H9 (cell line): ENCODE measurements around the gene MTA1. TPM values are rescaled to one million over a fixed set of nuclear protein-coding genes. Genes with fewer than 3 reads are reported as not detected.
A peak's percentile ranks its signal among the peaks of the same experiment; 100 is the strongest.

Experiments
- DNase-seq: peaks from one replicate; pipeline ENCODE4 v3.0.0-alpha.2; 2017
- H2AFZ ChIP-seq: one replicate; pipeline ENCODE4 v1.6.1; 2013; ENCODE audit warnings: mild to moderate bottlenecking, low read length, control low read depth, moderate library complexity
- H2AK5ac ChIP-seq: 2 replicates; pipeline ENCODE4 v1.6.1; 2013; ENCODE audit warnings: low read length, control low read depth, mixed read lengths; ENCODE audit not compliant: insufficient read length
- H2BK120ac ChIP-seq: one replicate; pipeline ENCODE4 v1.6.1; 2013; ENCODE audit warnings: low read depth, mild to moderate bottlenecking, low read length, control low read depth, inconsistent platforms; ENCODE audit not compliant: poor library complexity, severe bottlenecking
- H2BK12ac ChIP-seq: 2 replicates; pipeline ENCODE4 v1.6.1; 2013; ENCODE audit warnings: low read length, control low read depth, mixed read lengths, low read depth; ENCODE audit not compliant: insufficient read length
- H2BK15ac ChIP-seq: 2 replicates; pipeline ENCODE4 v1.6.1; 2013; ENCODE audit warnings: low read depth, low read length, control low read depth
- H2BK20ac ChIP-seq: one replicate; pipeline ENCODE4 v1.6.1; 2013; ENCODE audit warnings: low read depth, mild to moderate bottlenecking, low read length, control low read depth, inconsistent platforms; ENCODE audit not compliant: poor library complexity, severe bottlenecking
- H2BK5ac ChIP-seq: 2 replicates; pipeline ENCODE4 v1.6.1; 2013; ENCODE audit warnings: low read length, control low read depth, mixed read lengths; ENCODE audit not compliant: insufficient read length
- H3K14ac ChIP-seq: 2 replicates; pipeline ENCODE4 v1.6.1; 2013; ENCODE audit warnings: low read length, control low read depth; ENCODE audit not compliant: insufficient read depth
- H3K18ac ChIP-seq: 2 replicates; pipeline ENCODE4 v1.6.1; 2013; ENCODE audit warnings: low read depth, mild to moderate bottlenecking, mixed read lengths, low read length, control low read depth; ENCODE audit not compliant: insufficient read length
- H3K23ac ChIP-seq: 2 replicates; pipeline ENCODE4 v1.6.1; 2013; ENCODE audit warnings: low read length, control low read depth, mixed read lengths, low read depth; ENCODE audit not compliant: insufficient read length
- H3K23me2 ChIP-seq: 2 replicates; pipeline ENCODE4 v1.6.1; 2013; ENCODE audit warnings: low read depth, mild to moderate bottlenecking, mixed read lengths, low read length, control low read depth; ENCODE audit not compliant: insufficient read length, poor library complexity, severe bottlenecking
- H3K27ac ChIP-seq: 2 replicates; pipeline ENCODE4 v1.5.1; 2013; ENCODE audit warnings: low read length, control low read depth, mixed read lengths, low read depth; ENCODE audit not compliant: insufficient read length
- H3K27me3 ChIP-seq: 2 replicates; pipeline ENCODE4 v1.6.1; 2013; ENCODE audit warnings: low read length, control low read depth, inconsistent platforms; ENCODE audit not compliant: insufficient read depth
- H3K4ac ChIP-seq: 2 replicates; pipeline ENCODE4 v1.6.1; 2013; ENCODE audit warnings: low read depth, mild to moderate bottlenecking, control low read depth, inconsistent platforms, low read length, moderate library complexity
- H3K4me1 ChIP-seq: 2 replicates; pipeline ENCODE4 v1.6.1; 2013; ENCODE audit warnings: low read length, control low read depth, inconsistent platforms; ENCODE audit not compliant: insufficient read depth
- H3K4me2 ChIP-seq: 2 replicates; pipeline ENCODE4 v1.6.1; 2013; ENCODE audit warnings: low read length, control low read depth, mixed read lengths; ENCODE audit not compliant: insufficient read length, insufficient read depth
- H3K56ac ChIP-seq: 2 replicates; pipeline ENCODE4 v1.6.1; 2013; ENCODE audit warnings: low read depth, mild to moderate bottlenecking, mixed read lengths, low read length, control low read depth; ENCODE audit not compliant: insufficient read length
- H3K79me1 ChIP-seq: 2 replicates; pipeline ENCODE4 v1.6.1; 2013; ENCODE audit warnings: low read depth, mild to moderate bottlenecking, moderate library complexity, low read length, control low read depth, inconsistent platforms; ENCODE audit not compliant: insufficient read depth, poor library complexity, severe bottlenecking
- H3K79me2 ChIP-seq: 2 replicates; pipeline ENCODE4 v1.6.1; 2013; ENCODE audit warnings: low read length, control low read depth, inconsistent platforms; ENCODE audit not compliant: insufficient read depth
- H3K9ac ChIP-seq: 2 replicates; pipeline ENCODE4 v1.6.1; 2013; ENCODE audit warnings: low read length, control low read depth, mixed read lengths; ENCODE audit not compliant: insufficient read length; ENCODE audit errors: extremely low read depth
- H3K9me3 ChIP-seq: one replicate; pipeline ENCODE4 v1.6.1; 2013; ENCODE audit warnings: low read depth, low read length, inconsistent platforms; ENCODE audit not compliant: control insufficient read depth
- H3T11ph ChIP-seq: one replicate; pipeline ENCODE4 v1.6.1; 2013; ENCODE audit warnings: mild to moderate bottlenecking, low read length, control low read depth, inconsistent platforms
- H4K20me1 ChIP-seq: one replicate; pipeline ENCODE4 v1.6.1; 2013; ENCODE audit not compliant: control insufficient read depth, insufficient read length, insufficient read depth
- H4K5ac ChIP-seq: 2 replicates; pipeline ENCODE4 v1.6.1; 2013; ENCODE audit warnings: low read depth, mild to moderate bottlenecking, mixed read lengths, low read length, control low read depth; ENCODE audit not compliant: insufficient read length
- H4K8ac ChIP-seq: replicated peaks from 2 replicates; pipeline ENCODE4 v1.6.1; 2013; ENCODE audit warnings: low read length, control low read depth, mixed read lengths, low read depth; ENCODE audit not compliant: insufficient read length
- H4K91ac ChIP-seq: 2 replicates; pipeline ENCODE4 v1.6.1; 2013; ENCODE audit warnings: low read depth, mild to moderate bottlenecking, moderate library complexity, mixed read lengths, low read length, control low read depth; ENCODE audit not compliant: insufficient read length
- H3K27ac Mint-ChIP-seq, 3 experiments: 2 replicates in 2 of 3; 3 replicates in 1 of 3; pipeline ENCODE4 v1.8.0; 2020 to 2021; ENCODE audit warnings: mixed read lengths in 3 of 3, mild to moderate bottlenecking in 1 of 3, moderate library complexity in 1 of 3
- H3K27me3 Mint-ChIP-seq: 2 replicates; pipeline ENCODE4 v1.8.0; 2021; ENCODE audit warnings: low read depth, mild to moderate bottlenecking, moderate library complexity, mixed read lengths
- H3K36me3 Mint-ChIP-seq, 3 experiments: 2 replicates in 2 of 3; 3 replicates in 1 of 3; pipeline ENCODE4 v1.8.0; 2020 to 2021; ENCODE audit warnings: low read depth in 3 of 3, mixed read lengths in 3 of 3; ENCODE audit not compliant: insufficient read depth in 1 of 3
- H3K4me1 Mint-ChIP-seq, 2 experiments: 2 replicates each; pipeline ENCODE4 v1.8.0; 2020; ENCODE audit warnings: mixed read lengths in 2 of 2
- H3K4me3 Mint-ChIP-seq, 2 experiments: 2 replicates in 1 of 2; 3 replicates in 1 of 2; pipeline ENCODE4 v1.8.0; 2020 to 2021; ENCODE audit warnings: mild to moderate bottlenecking in 2 of 2, mixed read lengths in 2 of 2, moderate library complexity in 1 of 2
- H3K9me3 Mint-ChIP-seq, 2 experiments: 2 replicates in 1 of 2; 3 replicates in 1 of 2; pipeline ENCODE4 v1.8.0; 2020; ENCODE audit warnings: mild to moderate bottlenecking in 2 of 2, mixed read lengths in 2 of 2, moderate library complexity in 1 of 2
- WGBS: extraction: QIAGEN DNeasy Blood & Tissue Kit; methylation state at CpG from one replicate; pipeline ENCODE4 v1.1.7; 2013; ENCODE audit warnings: missing lambda C conversion rate, low lambda C conversion rate, mixed read lengths; ENCODE audit not compliant: insufficient read length; ENCODE audit errors: extremely low coverage; 5-methylcytosine and 5-hydroxymethylcytosine counted together
- total RNA-seq: library from RNA; stranded (reverse); gene quantifications from 2 replicates; pipeline ENCODE4 v1.2.1, GENCODE V29; 2021
- TF ChIP-seq, protein P1 (sequence below): fragments of 200-600 bp; sonication (generic); conservative IDR thresholded peaks from 3 replicates; pipeline ENCODE4 v1.8.0; 2021; ENCODE audit warnings: antibody characterized with exemption, mild to moderate bottlenecking

Gene MTA1
- total RNA-seq, 1 experiment from 2014 or later: 230 TPM

DNA sequence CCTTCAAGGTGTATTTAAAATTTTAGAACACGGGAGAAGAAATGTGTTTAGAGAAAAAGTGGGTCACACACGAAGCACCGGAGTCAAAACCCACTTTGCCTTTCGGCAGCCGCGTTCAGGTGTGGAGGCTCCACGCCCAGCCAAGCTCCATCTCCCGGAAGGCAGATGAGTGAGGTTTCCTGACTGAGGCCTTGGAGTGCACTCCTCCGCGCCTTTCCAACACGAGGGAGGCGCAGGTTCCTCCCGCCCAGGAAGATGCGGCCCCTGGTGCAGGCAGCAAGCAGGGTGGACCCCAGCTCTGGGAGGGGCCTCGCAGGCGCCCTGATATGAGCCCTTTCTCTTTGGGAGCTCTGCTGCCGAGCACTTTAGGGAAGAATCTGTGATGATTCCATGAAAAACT is 22.5 kb downstream of the MTA1 start:
- H4K8ac ChIP-seq: no peak overlapping the region
- no peak overlapping the region for H3K4me3 Mint-ChIP-seq
- no CpG with 5 or more reads among the region's 17 CpGs for whole genome bisulfite sequencing
- no peak overlapping the region for H3K4ac ChIP-seq
- no peaks in the 10 kb centered on the region for H3K9me3 Mint-ChIP-seq
- peak overlapping the region in 2 of 3 experiments; percentile 3; a peak in 2 of 7 replicates for H3K27ac Mint-ChIP-seq
- no peak overlapping the region for H4K91ac ChIP-seq
- H3K4me2 ChIP-seq: no peak overlapping the region
- H2AFZ ChIP-seq: no peak overlapping the region
- no peaks in the 10 kb centered on the region for H3K23me2 ChIP-seq
- H3K4me1 Mint-ChIP-seq: no peaks in the 10 kb centered on the region
- H3K14ac ChIP-seq: no peak overlapping the region
- no peak overlapping the region for H2BK20ac ChIP-seq
- H3T11ph ChIP-seq: no peak overlapping the region
- no peak overlapping the region for H2BK5ac ChIP-seq
- no peak overlapping the region for H2BK120ac ChIP-seq
- peaks cover 2% of the 10 kb centered on the region for H3K79me1 ChIP-seq
- H3K27me3 Mint-ChIP-seq: no peaks in the 10 kb centered on the region
- peaks cover 16 to 37% (median 19%) of the 10 kb centered on the region in 3 experiments; a peak in 6 of 7 replicates for H3K36me3 Mint-ChIP-seq
- DNase-seq: no peak
- H3K18ac ChIP-seq: no peak overlapping the region
- H4K20me1 ChIP-seq: no peaks in the 10 kb centered on the region
- no peak overlapping the region for H4K5ac ChIP-seq
- peaks cover 5% of the 10 kb centered on the region; the same call in 1 of the 2 replicates for H3K79me2 ChIP-seq
- H2BK12ac ChIP-seq: no peak overlapping the region
- no peak overlapping the region for H3K23ac ChIP-seq
- H3K4me1 ChIP-seq: no peaks in the 10 kb centered on the region
- no peak overlapping the region for H2AK5ac ChIP-seq
- H2BK15ac ChIP-seq: no peak overlapping the region
- H3K27me3 ChIP-seq: no peaks in the 10 kb centered on the region
- H3K56ac ChIP-seq: no peak overlapping the region
- no peak overlapping the region for H3K9ac ChIP-seq
- H3K9me3 ChIP-seq: no peaks in the 10 kb centered on the region
- no peak overlapping the region for H3K27ac ChIP-seq
- TF ChIP-seq, protein P1, sequence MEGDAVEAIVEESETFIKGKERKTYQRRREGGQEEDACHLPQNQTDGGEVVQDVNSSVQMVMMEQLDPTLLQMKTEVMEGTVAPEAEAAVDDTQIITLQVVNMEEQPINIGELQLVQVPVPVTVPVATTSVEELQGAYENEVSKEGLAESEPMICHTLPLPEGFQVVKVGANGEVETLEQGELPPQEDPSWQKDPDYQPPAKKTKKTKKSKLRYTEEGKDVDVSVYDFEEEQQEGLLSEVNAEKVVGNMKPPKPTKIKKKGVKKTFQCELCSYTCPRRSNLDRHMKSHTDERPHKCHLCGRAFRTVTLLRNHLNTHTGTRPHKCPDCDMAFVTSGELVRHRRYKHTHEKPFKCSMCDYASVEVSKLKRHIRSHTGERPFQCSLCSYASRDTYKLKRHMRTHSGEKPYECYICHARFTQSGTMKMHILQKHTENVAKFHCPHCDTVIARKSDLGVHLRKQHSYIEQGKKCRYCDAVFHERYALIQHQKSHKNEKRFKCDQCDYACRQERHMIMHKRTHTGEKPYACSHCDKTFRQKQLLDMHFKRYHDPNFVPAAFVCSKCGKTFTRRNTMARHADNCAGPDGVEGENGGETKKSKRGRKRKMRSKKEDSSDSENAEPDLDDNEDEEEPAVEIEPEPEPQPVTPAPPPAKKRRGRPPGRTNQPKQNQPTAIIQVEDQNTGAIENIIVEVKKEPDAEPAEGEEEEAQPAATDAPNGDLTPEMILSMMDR: no peak
